ENCODE results near the gene SLC16A12. TPM values are rescaled to one million over a fixed set of nuclear protein-coding genes. Genes with fewer than 3 reads are reported as not detected.
A peak's percentile ranks its signal among the peaks of the same experiment; 100 is the strongest.

SLC16A12 gene
- total and polyA plus RNA-seq, 4 donors, result 0.03 to 10.7 (median 0.94) TPM

- no peak for DNase-seq (ENCODE audit: low spot score)
- no peak for TF ChIP-seq NR2F2 (IDR thresholded peaks at IDR 0.05)
- TF ChIP-seq REST (IDR thresholded peaks at IDR 0.05), result peak; percentile 14
- TF ChIP-seq FOXA1 (IDR thresholded peaks at IDR 0.05), result no peak
- TF ChIP-seq RAD21 (IDR thresholded peaks at IDR 0.05), result peak in 1 of 2 donors; percentile 29
- TF ChIP-seq ZBTB33 (IDR thresholded peaks at IDR 0.05), result no peak
- no peak for TF ChIP-seq SP1 (IDR thresholded peaks at IDR 0.05)
- TF ChIP-seq MAX (IDR thresholded peaks at IDR 0.05), result no peak
- TF ChIP-seq TAF1 (conservative IDR thresholded peaks at IDR 0.05), result no peak
- no peak for TF ChIP-seq EGR1 (IDR thresholded peaks at IDR 0.05; ENCODE audit: low read depth in 2 of 2)
- peak; percentile 36 for TF ChIP-seq YY1 (IDR thresholded peaks at IDR 0.05)
- peak; percentile 54 to 66 for TF ChIP-seq RXRA (IDR thresholded peaks at IDR 0.05)
- no peak for TF ChIP-seq ATF3 (IDR thresholded peaks at IDR 0.05)
- TF ChIP-seq CTCF (IDR thresholded peaks at IDR 0.05; ENCODE audit: low read depth, low read length, missing input control), result no peak
- no peak for TF ChIP-seq GABPA (IDR thresholded peaks at IDR 0.05 in 1 of 2, conservative IDR thresholded peaks at IDR 0.05 in 1 of 2)
- TF ChIP-seq JUND (IDR thresholded peaks at IDR 0.05), result peak in 1 of 2 donors; percentile 8
- TF ChIP-seq HNF4A (conservative IDR thresholded peaks at IDR 0.05), result peak; percentile 31 to 54
- TF ChIP-seq FOXA2 (IDR thresholded peaks at IDR 0.05), result no peak
- no peak for TF ChIP-seq HNF4G (IDR thresholded peaks at IDR 0.05)
- 22% methylated on average over 1 of the region's 1 CpG for WGBS
- Histone ChIP-seq H3K4me3 (ENCODE audit: low read depth in 1 of 3, low read length in 3 of 3) (no peak overlapping the region), H3K4me1 (ENCODE audit: control insufficient read depth in 4 of 4, insufficient read depth in 4 of 4, low read length in 3 of 4) (peaks cover 0 to 8% (median 1%) of the 10 kb centered on the region in 4 donors), H3K27ac (ENCODE audit: low read depth in 1 of 2, low read length in 2 of 2) (no peak overlapping the region), H3K27me3 (ENCODE audit: control insufficient read depth in 4 of 4, insufficient read depth in 4 of 4, low read length in 3 of 4) (no peaks in the 10 kb centered on the region), H3K9ac (ENCODE audit: low read depth in 1 of 2, low read length in 2 of 2) (no peak overlapping the region), H3K36me3 (ENCODE audit: control insufficient read depth in 4 of 4, insufficient read depth in 3 of 4, low read depth in 1 of 4, low read length in 3 of 4) (no peaks in the 10 kb centered on the region), H3K9me3 (ENCODE audit: control insufficient read depth in 4 of 4, low read length in 3 of 4) (no peaks in the 10 kb centered on the region)
Measured at GRCh38 chr10:89574368-89574767, 39.0 kb upstream of the SLC16A12 start.

All from liver (tissue), 9 donors.